GM13977 (cell line): ENCODE data around the gene NOL3.

ENCODE experiments used
- DNase-seq: peaks from one replicate; pipeline ENCODE4 v3.0.0; 2012; ENCODE audit warnings: low spot score
- in situ Hi-C: fragments of 300-500 bp; cut with MboI; formaldehyde crosslinking; loops from one replicate; pipeline ENCODE4 v1.12.0; 2022; ENCODE audit warnings: low sequenced_read_pairs, low pct_unique_long_range_greater_than_20kb, mixed read lengths, inconsistent platforms; ENCODE audit not compliant: unreplicated experiment
- TF ChIP-seq, protein P1 (sequence below): IDR thresholded peaks from 2 replicates; pipeline ENCODE4 v1.5.1; 2012; ENCODE audit warnings: mild to moderate bottlenecking, control low read depth; ENCODE audit not compliant: insufficient read depth; ENCODE audit errors: extremely low read depth, missing control alignments

Gene NOL3

DNA sequence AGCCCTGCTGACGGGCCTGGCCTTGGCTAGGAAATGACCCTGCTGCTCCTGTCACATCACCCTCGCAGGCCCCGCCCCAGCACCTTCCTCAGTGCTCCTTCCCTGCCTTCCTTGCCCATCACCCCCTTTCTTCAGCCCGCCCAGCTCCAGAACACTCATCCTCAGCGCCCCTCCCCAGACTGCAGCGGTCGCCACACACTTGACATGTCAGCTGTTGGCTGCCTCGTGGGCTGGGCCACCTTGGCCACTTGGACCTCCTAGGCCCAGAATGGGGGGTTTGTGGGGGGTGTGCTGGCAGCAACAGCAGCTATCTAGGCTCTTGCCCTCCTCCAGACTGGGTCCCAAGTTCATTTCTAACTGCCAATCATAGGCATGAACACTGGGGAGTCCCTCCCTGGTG, 39.2 kb downstream of the NOL3 start:
- TF ChIP-seq, protein P1, sequence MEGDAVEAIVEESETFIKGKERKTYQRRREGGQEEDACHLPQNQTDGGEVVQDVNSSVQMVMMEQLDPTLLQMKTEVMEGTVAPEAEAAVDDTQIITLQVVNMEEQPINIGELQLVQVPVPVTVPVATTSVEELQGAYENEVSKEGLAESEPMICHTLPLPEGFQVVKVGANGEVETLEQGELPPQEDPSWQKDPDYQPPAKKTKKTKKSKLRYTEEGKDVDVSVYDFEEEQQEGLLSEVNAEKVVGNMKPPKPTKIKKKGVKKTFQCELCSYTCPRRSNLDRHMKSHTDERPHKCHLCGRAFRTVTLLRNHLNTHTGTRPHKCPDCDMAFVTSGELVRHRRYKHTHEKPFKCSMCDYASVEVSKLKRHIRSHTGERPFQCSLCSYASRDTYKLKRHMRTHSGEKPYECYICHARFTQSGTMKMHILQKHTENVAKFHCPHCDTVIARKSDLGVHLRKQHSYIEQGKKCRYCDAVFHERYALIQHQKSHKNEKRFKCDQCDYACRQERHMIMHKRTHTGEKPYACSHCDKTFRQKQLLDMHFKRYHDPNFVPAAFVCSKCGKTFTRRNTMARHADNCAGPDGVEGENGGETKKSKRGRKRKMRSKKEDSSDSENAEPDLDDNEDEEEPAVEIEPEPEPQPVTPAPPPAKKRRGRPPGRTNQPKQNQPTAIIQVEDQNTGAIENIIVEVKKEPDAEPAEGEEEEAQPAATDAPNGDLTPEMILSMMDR, result no peak
- no peak for DNase-seq
- in situ Hi-C loops, result no loop called here

DNA sequence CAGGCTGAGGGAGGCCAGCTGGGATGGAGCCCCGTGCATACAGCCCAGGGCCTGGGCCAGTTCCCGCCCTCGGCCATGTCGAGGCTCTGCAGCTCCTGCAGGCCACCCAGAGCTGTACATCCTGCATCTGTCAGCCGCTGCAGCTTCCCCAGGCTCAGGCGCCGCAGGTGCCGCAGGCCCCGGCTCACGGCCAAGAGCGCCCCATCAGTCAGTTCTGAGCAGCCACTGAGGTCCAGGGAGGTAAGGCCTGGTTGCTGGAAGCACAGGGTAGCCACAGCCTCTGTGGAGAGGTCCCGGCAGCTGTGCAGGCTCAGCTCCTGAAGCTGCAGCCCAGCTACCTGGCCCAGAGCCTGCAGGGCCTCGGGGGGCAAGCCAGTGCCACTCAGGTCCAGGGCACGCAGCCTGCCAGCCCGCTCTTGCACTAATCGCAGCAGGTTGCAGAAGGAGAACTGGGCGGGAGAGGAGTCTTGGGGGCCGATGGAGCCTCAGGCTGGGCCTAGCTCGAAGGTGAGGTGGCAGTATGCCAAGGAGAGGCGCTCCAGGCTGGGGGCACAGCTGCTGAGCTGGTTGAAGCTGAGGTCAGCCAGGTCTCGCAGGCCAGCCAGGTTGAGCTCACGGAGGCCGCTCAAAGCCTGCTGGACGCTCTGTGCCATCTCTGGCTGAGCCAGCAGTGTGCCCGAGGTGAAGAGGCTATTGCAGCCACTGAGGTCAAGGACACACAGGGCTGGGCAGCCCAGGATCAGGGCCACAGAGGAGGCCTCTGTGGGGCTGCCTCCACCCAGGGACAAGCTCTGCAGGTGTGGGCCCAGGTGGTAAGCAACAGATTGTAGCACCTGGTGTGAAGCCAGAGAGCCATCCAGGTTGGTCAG, 40.0 kb downstream of the NOL3 start:
- in situ Hi-C loops, result no loop called here
- no peak for DNase-seq
- TF ChIP-seq, protein P1, result no peak

GRCh38 chr16:67211674-67212073, 41.3 kb downstream of the NOL3 start:
- in situ Hi-C loops, result no loop called here
- TF ChIP-seq, protein P1, result no peak
- DNase-seq, result no peak

- in situ Hi-C loops, result no loop called here
- TF ChIP-seq, protein P1, result no peak
- DNase-seq, result no peak
These were observed 42.4 kb downstream of the NOL3 start for GRCh38 chr16:67212766-67213165.

DNA sequence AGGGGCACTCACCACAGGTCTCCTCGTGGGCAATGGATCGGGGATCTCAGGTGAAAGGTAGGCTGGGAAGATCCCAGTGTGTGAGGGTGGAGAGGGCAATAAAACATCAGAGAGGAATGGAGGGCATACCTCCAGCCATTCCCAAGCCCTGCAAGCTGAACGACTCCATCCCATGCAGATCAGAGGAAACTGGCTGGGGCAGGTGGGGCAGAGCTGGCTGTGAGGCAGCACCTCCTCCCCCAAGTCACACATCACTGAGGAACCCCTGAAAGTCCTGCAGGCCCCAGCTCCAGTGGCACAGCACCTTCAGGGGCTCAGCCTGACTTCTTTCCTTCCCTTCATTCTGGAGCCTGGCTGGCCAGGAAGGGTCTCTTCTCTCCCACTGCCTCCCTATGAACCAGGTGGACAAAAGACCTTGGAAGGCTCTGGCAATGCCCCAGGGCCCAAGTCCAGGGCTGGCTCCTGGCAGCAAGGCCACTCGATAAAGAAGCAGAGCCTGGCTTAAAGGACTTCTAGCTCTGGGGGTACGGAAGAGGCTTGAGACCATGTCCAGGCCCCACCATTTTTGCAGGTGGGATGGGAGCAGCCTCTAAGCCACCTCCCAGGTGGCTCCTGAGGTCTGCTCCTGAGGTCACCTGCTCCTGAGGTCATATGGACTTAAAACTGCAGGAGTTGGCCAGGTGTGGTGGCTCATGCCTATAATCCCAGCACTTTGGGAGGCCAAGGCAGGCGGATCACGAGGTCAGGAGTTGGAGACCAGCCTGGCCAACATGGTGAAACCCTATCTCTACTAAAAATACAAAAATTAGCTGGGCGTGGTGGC, 43.1 kb downstream of the NOL3 start:
- in situ Hi-C loops, result no loop called here
- TF ChIP-seq, protein P1, result no peak
- no peak for DNase-seq

GRCh38 chr16:67215706-67216105, 45.4 kb downstream of the NOL3 start:
- in situ Hi-C loops, result no loop called here
- DNase-seq, result no peak

More at GRCh38 chr16:67215706-67216105, 45.4 kb downstream of the NOL3 start:
- TF ChIP-seq, protein P1, result no peak
